Liver (tissue), 3 donors: ENCODE results near the gene C19orf44.

Experiments used
- CTCF ChIP-seq: fragments of 150-350 bp; IDR thresholded peaks from 2 replicates; pipeline ENCODE4 v1.5.1; 2017; ENCODE audit warnings: improper control_type of control experiment, low read depth, low read length; ENCODE audit not compliant: missing input control
- MAX ChIP-seq: IDR thresholded peaks from 2 replicates; pipeline ENCODE4 v1.6.1; 2016; ENCODE audit warnings: antibody characterized with exemption
- RAD21 ChIP-seq, 2 donors: IDR thresholded peaks; 2 replicates each; pipeline ENCODE4 v1.6.1; 2016; ENCODE audit warnings: antibody characterized with exemption in 2 of 2, mild to moderate bottlenecking in 2 of 2
- donor health status: healthy.
- donor health status: healthy.

GRCh38 chr19:16559780-16560276, 63.6 kb downstream of the C19orf44 start:
- no peak for TF ChIP-seq MAX
- no peak for TF ChIP-seq CTCF
- no peak for TF ChIP-seq RAD21 (IDR thresholded peaks at IDR 0.05)
